ENCODE results near the gene GATA3.

Gene GATA3

DNA sequence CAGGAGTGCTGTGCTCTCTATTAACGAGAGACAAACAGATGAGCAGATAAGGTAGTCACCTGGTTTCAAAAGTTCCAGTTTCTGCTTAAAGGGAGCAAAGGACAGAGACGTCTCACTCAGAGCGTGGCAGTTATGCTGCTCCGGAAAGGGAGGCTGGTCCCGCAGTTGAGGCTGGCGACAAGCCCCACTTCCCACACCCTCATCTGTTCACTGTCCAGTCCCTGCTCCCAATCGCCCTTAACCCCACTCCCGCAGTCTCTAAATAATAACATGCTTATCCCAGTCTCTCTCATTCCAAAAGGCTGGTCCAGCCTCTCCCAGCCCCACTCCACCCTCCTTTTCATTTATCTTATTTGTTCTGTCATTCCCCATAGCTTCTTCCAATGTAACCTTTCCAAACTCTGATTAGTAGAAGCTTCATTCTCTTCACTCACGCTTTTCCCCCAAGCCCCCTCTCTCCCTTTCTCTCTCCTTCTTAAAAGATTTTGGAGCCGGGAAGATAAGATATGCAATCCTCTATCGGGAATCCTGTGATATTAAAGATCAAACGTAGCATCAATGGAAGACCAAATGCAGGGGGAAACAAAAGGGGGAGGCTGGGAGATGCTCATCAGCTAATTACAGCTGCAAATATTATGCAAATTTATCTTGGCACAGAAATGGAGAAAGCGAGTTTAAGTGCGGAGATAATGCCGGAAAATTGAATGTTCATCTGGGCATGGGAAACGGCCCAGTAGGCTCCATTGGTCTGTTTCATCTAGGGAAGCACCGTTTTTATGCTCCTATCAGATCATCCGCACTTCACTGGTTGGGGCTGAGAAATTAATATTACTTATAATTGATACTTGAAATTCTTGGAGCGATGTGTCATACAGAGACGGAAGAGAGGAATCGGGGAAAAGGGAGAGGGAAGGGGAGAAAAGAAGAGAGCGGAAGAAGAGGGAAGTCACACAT lies 16.3 kb upstream of the GATA3 start:
- no peak for DNase-seq (ENCODE audit: low spot score)

DNA sequence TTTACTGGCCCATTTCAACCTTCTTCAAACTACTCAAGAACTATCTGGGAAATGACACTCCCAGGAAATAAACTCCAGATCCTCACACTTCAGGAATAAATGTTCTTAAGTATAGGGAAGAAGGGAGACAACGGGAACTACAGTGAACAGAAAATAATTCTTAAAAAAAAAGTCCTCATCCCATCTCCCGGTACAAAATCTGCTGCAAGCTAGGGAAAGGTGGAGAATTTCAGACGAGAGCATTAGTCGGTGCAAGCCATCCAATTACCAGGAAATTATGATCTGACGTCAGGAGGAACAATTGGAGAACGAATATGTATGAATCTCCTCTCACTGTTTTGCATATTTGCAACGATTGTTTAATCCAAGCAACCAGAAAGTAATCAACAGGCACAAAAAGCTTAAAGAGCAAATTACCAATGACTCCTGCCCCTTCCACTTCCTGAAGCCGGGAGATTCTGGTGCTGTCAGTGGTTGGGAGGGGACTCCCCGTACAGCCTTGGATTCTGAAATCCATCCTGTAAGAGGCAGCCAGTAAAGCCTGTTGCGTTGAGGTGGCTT lies 15.1 kb upstream of the GATA3 start:
- no peak for DNase-seq (ENCODE audit: low spot score)

DNA sequence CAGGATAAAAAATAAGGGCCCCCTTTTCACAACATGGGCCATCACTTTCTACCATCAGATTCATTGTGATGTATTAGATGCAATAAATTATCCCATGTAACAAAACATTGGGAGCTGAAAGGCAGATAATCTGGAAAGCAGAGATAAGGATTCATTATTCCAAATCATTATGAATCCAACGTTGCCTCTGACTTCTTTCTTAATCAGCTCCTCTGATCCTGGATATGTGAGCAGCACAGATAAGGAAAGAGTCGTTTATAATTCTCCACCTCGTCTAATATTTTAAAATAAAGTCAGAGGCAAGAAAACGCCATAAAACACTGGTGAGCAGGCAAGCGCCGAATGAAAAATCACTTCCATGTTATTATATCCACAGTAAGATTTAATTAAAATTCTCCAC lies 13.8 kb upstream of the GATA3 start:
- DNase-seq (ENCODE audit: low spot score) = no peak

DNA sequence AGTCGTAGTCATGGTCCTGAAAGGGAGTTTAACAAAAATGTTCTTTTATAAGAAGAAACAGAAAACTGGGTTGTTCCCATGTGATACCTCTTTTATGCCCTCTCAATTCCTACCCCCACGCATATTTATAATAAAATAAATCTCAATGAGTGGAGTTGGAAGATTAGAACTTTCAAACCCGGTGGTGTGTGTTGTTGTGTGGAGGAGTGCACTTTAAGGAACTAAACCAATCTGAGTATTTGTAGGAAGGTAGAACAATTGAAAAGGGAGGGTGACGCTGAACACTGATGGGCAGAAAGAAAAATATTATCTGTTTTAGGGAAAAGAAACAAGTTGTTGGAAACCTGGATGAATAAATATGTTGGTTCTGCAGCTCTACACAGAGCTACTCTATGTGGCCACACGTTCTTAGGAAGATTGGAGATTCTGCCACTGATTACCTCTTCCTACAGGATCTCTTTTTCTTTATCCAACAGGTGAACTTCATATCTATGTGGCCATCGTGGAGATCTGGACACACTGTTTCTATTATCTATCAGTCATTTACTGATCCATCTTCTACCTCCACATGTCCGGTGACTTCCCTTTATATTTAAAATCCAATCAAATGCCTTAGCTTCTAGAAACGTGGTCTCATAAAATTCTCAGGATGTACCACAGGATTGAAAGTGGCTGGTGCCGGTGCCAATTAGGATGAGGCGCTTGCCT lies 13.1 kb upstream of the GATA3 start:
- no peak for DNase-seq (ENCODE audit: low spot score)

DNA sequence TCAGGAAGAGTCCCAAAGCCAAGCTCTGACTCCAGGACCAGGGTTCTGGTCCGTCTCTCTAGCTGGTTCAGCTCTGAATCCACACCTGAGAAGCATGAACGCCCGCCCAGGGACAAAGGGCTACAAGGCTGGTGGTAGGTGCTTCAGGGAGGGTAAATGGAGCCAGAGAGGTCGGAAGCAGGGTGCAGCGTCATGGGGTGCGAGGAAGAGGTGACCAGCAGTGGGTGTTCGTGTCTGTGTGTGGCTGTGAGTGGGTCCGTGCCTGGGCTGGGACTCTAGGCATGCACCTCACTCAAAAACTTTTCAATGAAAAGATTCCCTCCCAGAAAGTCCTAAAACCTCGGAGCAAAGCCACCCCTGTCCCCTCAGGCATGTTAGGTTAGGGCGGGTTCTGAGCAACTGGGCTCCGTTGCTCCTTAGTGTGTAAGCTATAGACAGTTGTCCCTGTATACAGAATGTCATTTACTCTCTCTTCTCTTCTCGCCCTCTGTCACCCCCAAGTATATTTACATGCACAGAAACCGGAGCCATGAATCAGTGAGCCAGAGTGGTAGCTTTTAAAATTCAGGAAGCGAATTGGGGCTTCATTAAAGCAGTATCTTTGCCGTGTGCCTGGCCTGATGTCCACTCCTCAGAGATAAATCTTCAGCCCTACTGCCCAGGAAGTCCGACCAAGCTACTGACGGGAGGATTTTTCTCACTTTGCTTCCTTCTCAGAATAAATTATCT lies 12.3 kb upstream of the GATA3 start:
- DNase-seq (ENCODE audit: low spot score) = no peak

DNA sequence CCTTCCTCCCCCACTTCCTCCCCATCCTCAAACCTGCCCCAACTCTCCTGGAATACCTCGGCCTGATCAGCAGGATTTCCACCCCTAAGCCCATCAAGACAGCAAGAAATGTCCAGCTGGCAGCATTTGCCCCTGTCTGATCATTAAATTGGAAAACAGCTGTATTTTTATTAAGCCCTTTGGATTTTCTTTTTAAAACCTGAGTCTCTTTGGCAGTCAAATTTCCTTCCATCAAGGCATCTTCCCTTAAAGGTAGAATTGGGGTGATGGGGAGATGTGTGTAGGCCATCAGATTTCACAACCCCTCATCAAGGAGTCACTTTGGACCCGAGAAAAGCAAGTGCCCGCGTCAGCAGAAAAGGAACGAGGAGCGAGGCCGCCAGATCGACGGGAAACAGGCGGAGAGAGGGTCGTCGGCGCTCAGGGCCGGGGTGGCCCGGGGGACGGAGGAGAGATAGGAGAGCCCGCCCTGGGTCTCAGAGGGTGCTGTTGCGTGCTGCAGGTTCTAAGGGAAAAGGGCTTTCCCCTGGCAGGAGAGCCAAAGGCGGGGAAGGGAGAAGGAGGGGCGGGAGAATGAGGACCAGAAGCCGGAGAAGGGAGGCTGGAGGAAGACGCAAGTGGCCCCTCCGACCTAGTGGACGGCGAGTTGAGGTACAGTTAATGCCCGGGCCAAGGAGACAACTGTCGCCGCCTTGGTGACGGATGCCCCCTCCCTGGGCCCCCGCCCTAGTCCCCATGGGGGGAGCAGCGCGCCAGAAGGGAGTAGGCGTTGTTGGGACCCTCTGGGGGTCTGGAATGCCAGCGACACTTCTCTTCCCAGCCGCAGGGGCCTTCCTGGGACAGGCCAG lies 11.5 kb upstream of the GATA3 start:
- DNase-seq (ENCODE audit: low spot score) = no peak

DNA sequence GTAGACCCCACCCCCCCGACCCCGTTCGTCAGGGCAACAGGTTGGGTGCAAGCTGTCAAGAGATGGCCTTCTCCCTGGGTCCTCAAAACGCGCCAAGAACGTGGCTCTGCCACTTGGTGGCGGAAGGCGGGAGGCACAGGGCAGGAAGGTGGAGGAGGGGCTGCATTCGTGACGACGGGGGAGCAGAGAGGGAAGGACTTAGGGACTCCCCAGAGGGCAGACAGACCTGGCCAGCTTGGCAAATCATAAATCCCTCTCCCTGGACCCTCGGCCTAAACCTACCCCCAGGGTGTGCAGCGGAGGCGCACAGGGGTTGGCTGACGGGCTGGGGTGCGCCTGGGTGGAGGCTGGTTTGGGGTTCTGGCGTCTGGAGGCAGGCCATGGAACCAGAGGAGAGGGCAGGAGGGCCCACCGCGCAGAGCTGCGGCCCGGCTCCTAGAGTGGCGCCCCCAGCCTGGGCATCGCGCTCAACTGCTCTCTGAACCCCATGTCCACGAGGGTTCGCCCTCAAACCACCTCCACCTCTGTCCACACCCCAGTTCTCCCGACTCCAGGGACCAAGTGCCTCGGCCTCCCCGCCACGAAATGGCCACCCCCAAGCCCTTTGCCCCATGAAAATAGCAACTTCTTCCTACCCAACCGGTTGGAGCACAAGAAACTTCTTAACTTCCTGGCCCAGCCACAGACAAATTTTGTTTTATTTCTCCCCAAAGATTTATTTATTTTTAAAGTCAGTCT lies 10.8 kb upstream of the GATA3 start:
- no peak for DNase-seq (ENCODE audit: low spot score)

DNA sequence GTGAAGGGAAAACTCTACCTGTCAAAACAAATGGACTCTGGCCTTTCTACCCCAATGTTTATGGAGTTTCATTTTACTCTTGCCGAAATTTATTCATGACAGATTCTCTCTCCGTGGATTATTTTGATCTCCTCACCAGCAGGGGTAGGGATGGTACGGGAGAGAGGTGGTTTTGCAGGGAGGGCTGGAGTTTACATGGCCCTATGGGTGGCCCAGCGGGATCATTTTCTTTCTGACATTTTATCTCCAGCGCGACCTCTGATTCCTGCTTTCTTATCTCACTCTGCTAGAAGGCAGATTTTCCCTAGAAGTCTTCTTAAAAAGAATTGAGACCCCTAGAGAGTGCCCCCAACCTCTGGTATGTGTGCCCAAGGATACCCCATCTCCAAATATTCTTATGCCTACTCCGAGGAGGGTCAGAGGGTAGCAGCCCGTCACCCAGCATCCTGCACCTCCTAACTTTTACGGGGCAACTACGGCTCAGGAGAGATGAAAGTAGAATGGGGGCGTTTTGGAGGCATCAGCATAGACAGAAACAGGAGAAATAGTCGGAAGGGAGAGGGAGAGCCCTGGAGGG lies 10.1 kb upstream of the GATA3 start:
- DNase-seq (ENCODE audit: low spot score) = no peak

DNA sequence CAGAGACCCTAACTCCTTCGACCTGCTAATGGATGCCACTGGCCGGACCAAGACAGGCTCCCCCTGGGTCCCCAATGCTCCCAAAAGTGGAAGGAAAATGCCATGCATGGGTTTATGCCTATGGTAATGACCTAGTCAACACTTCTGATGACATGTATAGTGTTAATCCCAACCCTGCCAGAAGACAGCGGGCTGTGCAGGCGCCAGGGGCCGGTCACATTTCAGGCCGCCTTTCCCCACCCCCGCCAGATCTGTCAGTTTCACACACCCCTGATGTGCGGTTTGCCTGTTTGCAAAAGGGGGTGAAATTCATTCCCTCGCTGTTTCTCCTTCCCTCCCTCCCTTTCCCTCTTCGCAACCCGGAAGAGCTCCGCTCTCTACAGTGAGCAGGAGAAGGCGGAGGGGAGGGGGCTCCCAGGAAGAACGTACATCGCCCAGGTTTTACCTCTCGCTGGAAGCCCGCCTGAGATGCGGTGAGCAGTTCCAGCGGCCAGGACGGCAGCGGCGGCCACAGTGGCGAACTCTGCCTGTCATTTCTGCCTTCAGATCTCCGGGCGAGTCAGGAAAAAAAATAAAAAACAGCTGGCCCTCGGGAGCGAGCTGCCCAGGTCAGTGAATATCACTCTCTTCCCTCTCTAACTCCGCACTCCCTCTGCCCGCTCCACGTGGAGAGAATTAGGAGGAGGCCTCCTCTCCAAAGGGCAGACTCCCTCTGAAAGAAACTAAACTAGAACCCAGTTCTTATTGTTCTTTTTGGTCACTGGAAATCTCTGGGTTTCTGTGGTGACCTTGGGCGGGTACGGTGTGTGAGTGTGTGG lies 9.4 kb upstream of the GATA3 start:
- peak; percentile 78 for DNase-seq (ENCODE audit: low spot score)

DNA sequence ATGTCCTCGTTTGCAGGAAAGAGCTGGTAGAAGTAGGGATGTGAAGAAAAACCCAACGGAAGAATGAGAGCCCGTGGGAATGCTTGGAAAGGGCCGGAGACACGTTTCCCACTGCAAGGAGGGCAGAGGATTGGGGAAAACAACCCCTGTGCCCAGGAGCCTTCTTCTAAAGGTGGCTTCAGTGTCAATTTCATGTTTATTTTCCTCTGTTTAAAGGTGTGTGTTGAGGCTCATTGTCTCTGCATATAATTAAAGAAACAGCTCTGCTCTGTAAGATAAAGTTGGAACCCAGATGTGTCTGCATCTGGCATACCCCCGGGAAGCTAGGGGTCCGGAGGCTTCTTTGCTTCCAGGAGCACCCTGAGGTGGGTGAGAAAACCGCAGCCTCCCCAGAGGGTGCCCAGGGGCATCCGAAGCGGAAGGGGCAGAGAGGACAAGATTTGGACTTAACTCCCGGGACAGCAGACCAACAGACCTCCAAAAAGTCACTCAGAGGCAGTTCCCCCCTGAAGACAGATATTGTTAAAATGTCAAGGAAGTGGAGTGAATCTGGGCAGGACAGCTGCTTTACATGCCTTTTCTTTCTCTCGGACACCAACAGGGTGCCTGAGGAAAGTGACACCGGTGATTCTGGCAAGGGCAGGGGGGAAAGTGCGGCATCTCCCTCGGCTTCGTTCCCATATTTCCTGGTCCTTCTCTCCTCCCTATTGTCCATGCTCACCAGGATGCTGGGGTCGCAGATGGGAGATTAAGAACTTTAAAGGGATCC lies 8.6 kb upstream of the GATA3 start:
- no peak for DNase-seq (ENCODE audit: low spot score)

DNA sequence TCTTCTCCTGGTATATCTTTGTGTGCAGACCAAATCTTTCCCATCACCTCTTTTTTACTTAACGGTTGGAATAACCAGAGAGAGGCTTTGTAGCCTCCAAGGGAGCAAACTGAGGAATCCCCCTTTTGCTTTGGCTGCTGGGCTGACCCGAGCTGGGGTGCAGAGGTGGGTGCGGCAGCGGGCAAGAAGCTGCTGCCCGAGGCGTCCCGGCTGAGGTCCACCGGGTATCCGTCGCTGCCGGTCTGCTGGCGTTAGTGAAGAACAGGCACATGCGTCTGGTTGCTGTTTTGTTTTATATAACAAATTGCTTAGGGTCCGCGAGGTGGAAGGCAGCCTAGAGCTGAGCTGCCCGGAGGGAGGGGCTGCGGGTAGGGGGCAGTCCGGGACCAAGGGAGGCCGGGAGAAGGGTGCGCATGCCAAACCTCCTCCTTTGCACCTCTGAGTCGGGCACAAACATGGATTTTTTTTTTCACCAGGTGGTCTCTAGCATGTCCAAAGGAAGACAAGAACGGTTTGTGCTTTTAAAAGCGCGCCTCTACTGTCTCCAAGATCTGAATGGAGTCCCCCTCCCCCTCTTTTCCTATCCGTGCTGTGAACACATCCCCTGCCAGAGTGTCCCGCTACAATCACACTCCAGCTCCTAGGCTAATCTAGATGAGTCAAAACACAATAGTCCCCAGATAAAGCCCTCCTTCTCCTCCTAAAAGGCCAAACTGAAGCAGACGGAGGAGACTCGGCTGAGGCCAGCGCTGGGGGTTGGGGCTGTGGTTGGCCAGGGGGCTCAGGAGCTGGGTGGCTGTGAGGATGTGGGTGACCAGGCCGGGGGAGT lies 6.8 kb upstream of the GATA3 start:
- no peak for DNase-seq (ENCODE audit: low spot score)

DNA sequence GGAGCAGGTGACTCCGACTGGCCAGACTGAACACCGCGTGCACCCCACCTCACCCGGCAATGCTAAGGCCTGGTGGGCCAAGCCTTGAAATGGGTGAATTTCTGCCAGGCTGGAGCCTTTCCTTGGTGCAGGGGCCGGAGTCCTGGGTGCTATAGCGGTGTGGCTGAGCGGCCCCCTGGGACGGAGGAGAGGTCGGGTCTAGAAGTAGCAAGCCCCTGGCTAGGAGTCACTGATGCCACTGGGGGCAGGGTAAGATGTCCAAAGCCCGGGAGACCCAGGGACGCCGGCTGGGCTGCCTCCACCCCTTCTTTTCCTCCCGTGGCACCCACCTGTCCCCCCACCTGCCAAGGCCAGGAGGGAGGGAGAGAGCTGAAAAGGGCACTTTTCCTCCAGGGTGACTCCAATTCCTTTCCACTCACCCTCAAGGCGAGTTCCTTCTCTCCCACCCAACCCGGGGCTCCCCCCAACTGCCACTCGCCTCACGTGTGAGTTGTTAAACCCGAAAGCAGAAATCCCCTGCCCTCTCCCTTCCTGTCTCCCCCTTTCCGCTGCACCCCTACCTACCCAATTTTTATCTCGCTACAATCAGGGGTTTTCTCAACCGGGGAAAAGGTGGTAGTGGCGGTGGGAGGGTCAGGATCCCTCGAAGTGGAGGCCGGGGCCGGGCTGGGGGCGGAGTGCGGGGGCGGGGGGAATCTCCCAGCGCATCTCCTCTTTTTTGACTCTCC lies 6.0 kb upstream of the GATA3 start:
- DNase-seq (ENCODE audit: low spot score) = no peak

DNA sequence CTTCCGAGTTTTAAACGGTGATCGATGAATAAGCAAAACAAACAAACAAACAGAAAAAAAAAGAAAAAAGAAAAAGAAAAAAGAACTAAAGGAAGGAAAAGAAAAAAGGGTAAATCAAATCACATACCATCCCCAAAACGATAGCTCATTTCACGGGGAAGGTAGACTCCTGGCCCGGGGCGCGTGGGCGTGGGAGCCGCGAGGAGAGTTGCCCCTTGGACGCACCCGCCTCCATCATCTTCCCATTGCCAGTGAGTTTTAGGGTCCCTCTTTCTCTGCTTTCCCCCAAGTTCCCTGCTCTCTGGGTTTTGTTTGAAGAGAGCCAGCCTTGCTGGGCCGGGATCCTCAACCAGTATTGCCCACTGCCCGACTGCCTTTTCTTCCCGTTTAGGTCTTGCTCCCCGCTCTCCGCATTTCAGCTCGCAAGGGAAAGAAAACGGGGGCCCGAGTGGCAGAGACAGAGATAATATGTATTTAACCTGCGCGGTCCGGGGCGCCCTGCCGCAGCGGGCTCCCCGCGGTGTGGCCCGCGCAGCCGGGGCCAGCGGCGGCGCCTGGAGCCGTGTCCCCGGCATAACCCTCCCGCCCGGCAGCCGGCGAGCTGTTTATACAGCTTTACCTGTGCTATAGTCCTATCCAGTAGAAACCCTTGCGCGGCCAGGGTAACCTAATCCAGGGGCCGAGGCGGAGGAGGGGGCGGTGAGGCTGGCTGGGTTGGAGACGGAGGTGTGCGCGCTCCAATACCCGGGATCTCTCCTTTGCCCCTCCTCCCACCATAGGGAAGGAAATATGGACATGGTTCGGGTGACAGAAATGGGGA lies 5.2 kb upstream of the GATA3 start:
- DNase-seq (ENCODE audit: low spot score) = peak; percentile 72

DNA sequence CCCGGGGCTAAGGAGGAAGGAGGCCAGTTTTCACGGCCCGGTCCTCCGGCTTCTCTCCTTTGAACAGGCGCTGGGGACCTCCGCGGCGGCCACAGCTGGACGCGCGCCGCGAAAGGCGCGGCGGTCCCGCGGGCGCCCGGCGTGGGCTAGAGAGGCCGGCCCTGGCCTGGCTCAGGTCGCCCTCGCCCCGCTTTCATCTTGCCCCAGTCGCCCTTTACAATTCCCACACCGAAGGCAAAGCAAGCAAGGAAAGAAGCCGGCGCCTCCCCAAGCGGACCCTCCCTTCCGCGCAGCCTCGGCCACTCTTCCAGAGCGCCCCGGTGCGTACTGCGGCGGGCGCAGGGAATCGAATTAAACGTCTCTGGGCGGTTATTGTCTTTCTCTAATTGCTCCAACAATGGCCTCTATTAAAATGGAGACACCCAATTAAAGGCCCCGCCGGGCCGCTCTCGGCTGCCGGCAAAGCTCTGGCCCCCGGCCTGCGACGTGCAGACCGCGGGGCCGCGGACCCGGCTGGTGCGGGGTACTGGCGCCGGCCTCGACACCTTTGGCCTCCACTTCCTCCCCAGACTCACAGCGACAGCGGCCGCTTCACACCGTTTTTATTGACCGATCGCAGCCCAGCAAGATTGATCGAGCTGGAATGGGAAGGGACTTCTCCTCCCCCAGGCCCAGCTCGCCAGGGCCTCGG lies 4.5 kb upstream of the GATA3 start:
- peak; percentile 53 for DNase-seq (ENCODE audit: low spot score)

DNA sequence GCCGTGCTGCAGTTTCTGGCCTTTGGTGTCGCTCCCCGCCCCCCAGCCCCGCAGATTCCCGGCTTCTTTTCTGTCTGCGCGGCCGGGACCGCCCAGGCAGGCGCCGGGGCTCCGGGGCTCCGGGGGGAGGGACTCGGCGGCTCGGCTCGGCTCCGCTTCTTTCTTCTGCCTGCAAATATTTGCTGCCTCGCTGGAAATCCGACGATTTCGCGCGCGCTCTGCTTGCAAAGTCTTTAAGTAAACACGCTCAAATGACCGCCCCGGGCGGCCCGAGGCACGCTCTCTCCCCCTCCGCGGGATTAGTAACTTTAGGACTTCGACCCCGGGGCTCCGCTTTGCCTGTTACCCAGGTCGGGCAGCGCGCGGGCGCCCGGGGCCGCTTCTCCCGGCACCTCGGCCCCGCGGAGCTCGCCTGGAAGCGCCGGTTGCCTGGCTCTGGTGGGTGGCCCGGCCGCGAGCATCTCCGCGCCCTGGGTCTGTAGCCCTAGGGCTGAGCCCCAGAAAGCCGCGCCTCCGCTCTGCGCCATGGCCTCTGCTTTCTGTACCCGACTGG lies 3.9 kb upstream of the GATA3 start:
- peak; percentile 95 for DNase-seq (ENCODE audit: low spot score)
